HEK293T (cell line): ENCODE results near the gene FBXL19.
A peak's percentile ranks its signal among the peaks of the same experiment; 100 is the strongest.

Experiments
- BHLHE40 ChIP-seq: fragments of 450-650 bp; IDR thresholded peaks from 2 replicates; pipeline ENCODE4 v1.6.1; 2016; ENCODE audit warnings: mild to moderate bottlenecking, moderate library complexity, borderline replicate concordance
- ELF4 ChIP-seq: fragments of 450-650 bp; IDR thresholded peaks from 2 replicates; pipeline ENCODE4 v1.6.1; 2017; ENCODE audit warnings: antibody characterized with exemption
- FOXM1 ChIP-seq: fragments of 450-650 bp; IDR thresholded peaks from 2 replicates; pipeline ENCODE4 v1.6.1; 2017; ENCODE audit warnings: mild to moderate bottlenecking, borderline replicate concordance
- PKNOX1 ChIP-seq: fragments of 450-650 bp; IDR thresholded peaks from 2 replicates; pipeline ENCODE4 v1.6.1; 2016
- SUZ12 ChIP-seq: fragments of 450-650 bp; IDR thresholded peaks from 2 replicates; pipeline ENCODE4 v1.6.1; 2016; ENCODE audit warnings: mild to moderate bottlenecking

DNA sequence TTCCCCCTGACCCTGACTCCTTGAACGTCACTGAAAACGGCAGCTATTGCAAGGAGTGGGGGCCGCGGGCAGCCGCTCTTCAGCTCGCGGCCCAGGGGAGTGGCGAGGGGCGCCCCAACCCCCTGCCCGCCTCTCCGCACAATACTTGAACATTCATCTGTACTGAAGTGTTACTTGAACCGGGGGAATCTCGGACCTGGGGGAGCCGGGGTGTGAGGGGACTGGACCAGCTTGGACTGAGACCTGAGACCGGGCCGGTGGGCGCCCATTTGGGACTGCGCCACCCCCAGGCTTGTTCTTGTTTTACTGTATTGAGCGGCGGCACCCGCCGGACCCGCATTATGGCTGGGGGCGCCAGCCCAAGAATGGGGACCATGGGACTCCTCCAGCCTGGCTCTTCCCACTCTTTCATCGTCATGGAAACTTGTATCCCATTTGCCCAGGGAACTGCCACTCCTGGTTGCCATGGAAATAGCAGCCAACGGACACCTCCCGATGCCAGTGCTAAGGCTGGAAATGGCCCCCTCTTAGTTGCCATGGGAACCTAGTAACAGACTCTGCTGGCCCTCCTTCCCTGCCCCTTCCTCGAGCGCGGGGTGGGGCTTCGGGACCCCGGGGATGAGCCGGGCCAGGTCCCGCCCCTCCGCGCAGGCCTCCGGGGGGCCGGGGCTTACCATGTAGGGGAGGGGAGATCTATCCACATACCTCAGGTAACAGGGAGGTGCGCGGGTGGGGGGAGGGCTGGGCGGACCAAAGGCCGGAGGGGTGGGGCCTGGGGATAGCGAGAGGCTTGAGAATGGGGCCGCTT lies 24.7 kb downstream of the FBXL19 start:
- TF ChIP-seq SUZ12 (no peak), BHLHE40 (no peak), ELF4 (no peak), PKNOX1 (peak; percentile 99), FOXM1 (no peak)
